Skeletal muscle tissue (tissue), 4 donors: ENCODE measurements around the gene RRAD. TPM values are rescaled to one million over a fixed set of nuclear protein-coding genes. Genes with fewer than 3 reads are reported as not detected.
"Not testable (repeated sequence)": the region's sequence is repeated elsewhere in the genome, so short reads cannot be mapped to it uniquely, and the experiment has no call there.

Source experiments
- H3K27ac ChIP-seq: one replicate; pipeline ENCODE4 v1.7.0; 2013; ENCODE audit warnings: mild to moderate bottlenecking, low read depth, low read length, inconsistent platforms
- H3K27me3 ChIP-seq, 3 donors: one replicate each; pipeline ENCODE4 v1.7.0; 2013; ENCODE audit warnings: low read length in 3 of 3; ENCODE audit not compliant: control insufficient read depth in 3 of 3, insufficient read depth in 3 of 3
- H3K36me3 ChIP-seq, 3 donors: one replicate each; pipeline ENCODE4 v1.7.0; 2013; ENCODE audit warnings: low read length in 3 of 3; ENCODE audit not compliant: control insufficient read depth in 3 of 3, insufficient read depth in 3 of 3
- H3K4me1 ChIP-seq, 3 donors: one replicate each; pipeline ENCODE4 v1.7.0; 2013; ENCODE audit warnings: low read length in 3 of 3, mild to moderate bottlenecking in 3 of 3; ENCODE audit not compliant: control insufficient read depth in 3 of 3, insufficient read depth in 3 of 3
- H3K4me3 ChIP-seq, 3 donors: one replicate each; pipeline ENCODE4 v1.7.0; 2013; ENCODE audit warnings: low read length in 3 of 3
- H3K9ac ChIP-seq, 3 donors: one replicate each; pipeline ENCODE4 v1.7.0; 2013; ENCODE audit warnings: low read length in 3 of 3, mild to moderate bottlenecking in 3 of 3, moderate library complexity in 2 of 3, low read depth in 1 of 3
- H3K9me3 ChIP-seq, 3 donors: one replicate each; pipeline ENCODE4 v1.7.0; 2013; ENCODE audit warnings: low read length in 3 of 3; ENCODE audit not compliant: control insufficient read depth in 3 of 3
- total RNA-seq: library from RNA; depleted of rRNA; stranded (reverse); fragments of >200 nt; gene quantifications from one replicate; pipeline ENCODE4 v1.2.3, GENCODE V29; 2014
- donor health status: Osteomylitis.

RRAD gene
- total RNA-seq, result 19.3 TPM

- peak within 1 kb of the TSS; percentile 82 to 88 (median 84) for H3K4me3 ChIP-seq
- peaks cover 13 to 24% (median 15%) of the 10 kb centered on the region in 3 donors for H3K36me3 ChIP-seq
- H3K9me3 ChIP-seq, result no peaks in the 10 kb centered on the region
- H3K9ac ChIP-seq, result peak within 1 kb of the TSS; percentile 79 to 91 (median 91)
- peak within 1 kb of the TSS; percentile 98 for H3K27ac ChIP-seq
- H3K4me1 ChIP-seq, result peaks cover 53 to 83% (median 82%) of the 10 kb centered on the region in 3 donors
- peaks cover 0 to 7% (median 0%) of the 10 kb centered on the region in 3 donors for H3K27me3 ChIP-seq
Observed at GRCh38 chr16:66925322-66925840, at the start of gene RRAD. Gene RRAD (minus strand): TSS chr16:66925535. CDS start chr16:66925179, 356 bp downstream.

DNA sequence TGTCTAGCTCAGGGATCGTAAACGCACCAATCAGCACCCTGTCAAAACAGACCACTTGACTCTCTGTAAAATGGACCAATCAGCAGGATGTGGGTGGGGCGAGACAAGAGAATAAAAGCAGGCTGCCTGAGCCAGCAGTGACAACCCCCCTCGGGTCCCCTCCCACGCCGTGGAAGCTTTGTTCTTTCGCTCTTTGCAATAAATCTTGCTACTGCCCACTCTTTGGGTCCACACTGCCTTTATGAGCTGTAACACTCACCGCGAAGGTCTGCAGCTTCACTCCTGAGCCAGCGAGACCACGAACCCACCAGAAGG, 49.6 kb upstream of the RRAD start:
- peaks cover 0 to 11% (median 2%) of the 10 kb centered on the region in 3 donors for H3K4me1 ChIP-seq
- not testable (repeated sequence) for H3K9ac ChIP-seq, H3K9me3 ChIP-seq, H3K27ac ChIP-seq, H3K27me3 ChIP-seq, H3K4me3 ChIP-seq
- H3K36me3 ChIP-seq, result peaks cover 9 to 22% (median 17%) of the 10 kb centered on the region in 3 donors

DNA sequence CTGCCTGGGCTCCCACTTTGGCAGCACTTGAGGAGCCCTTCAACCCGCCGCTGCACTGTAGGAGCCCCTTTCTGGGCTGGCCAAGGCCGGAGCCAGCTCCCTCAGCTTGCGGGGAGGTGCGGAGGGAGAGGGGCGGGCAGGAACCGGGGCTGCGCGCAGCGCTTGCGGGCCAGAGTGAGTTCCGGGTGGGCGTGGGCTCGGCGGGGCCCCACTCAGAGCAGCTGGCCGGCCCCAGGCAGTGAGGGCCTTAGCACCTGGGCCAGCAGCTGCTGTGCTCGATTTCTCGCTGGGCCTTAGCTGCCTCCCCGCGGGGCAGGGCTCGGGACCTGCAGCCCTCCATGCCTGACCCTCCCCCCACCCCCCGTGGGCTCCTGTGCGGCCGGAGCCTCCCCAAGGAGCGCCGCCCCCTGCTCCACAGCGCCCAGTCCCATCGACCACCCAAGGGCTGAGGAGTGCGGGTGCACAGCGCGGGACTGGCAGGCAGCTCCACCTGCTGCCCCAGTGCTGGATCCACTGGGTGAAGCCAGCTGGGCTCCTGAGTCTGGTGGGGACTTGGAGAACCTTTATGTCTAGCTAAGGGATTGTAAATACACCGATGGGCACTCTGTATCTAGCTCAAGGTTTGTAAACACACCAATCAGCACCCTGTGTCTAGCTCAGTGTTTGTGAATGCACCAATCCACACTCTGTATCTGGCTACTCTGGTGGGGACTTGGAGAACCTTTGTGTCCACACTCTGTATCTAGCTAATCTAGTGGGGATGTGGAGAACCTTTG, 49.0 kb upstream of the RRAD start:
- not testable (repeated sequence) for H3K9ac ChIP-seq, H3K9me3 ChIP-seq, H3K4me1 ChIP-seq, H3K4me3 ChIP-seq, H3K27me3 ChIP-seq, H3K27ac ChIP-seq
- H3K36me3 ChIP-seq, result peaks cover 9 to 25% (median 17%) of the 10 kb centered on the region in 3 donors

GRCh38 chr16:66973716-66974115, 48.4 kb upstream of the RRAD start:
- Histone ChIP-seq H3K36me3 (peaks cover 9 to 28% (median 17%) of the 10 kb centered on the region in 3 donors), H3K4me3 (no peak overlapping the region), H3K9me3 (no peaks in the 10 kb centered on the region), H3K4me1 (peaks cover 0 to 5% (median 0%) of the 10 kb centered on the region in 3 donors), H3K27me3 (no peaks in the 10 kb centered on the region), H3K9ac (no peak overlapping the region), H3K27ac (no peak overlapping the region)

DNA sequence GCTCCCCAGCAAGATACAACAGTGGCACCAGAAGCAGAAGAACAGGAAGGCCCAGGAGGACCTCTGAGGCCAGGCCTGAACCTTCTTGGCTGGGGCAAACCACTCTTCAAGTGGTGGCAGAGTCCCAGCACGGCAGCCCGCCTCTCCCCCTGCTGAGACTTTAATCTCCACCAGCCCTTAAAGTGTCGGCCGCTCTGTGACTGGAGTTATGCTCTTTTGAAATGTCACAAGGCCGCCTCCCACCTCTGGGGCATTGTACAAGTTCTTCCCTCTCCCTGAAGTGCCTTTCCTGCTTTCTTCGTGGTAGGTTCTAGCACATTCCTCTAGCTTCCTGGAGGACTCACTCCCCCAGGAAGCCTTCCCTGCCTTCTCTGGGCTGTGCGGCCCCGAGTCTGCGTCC, 47.6 kb upstream of the RRAD start:
- Histone ChIP-seq H3K36me3 (peaks cover 9 to 28% (median 17%) of the 10 kb centered on the region in 3 donors), H3K4me1 (peaks cover 0 to 5% (median 0%) of the 10 kb centered on the region in 3 donors), H3K9ac (no peak overlapping the region), H3K27me3 (no peaks in the 10 kb centered on the region), H3K4me3 (no peak overlapping the region), H3K9me3 (no peaks in the 10 kb centered on the region), H3K27ac (no peak overlapping the region)

GRCh38 chr16:66970775-66971720, 45.7 kb upstream of the RRAD start:
- no peaks in the 10 kb centered on the region for H3K9me3 ChIP-seq
- H3K9ac ChIP-seq, result no peak overlapping the region
- H3K36me3 ChIP-seq, result peaks cover 15 to 40% (median 23%) of the 10 kb centered on the region in 3 donors
- H3K27me3 ChIP-seq, result no peaks in the 10 kb centered on the region
- H3K27ac ChIP-seq, result no peak overlapping the region
- H3K4me3 ChIP-seq, result no peak overlapping the region
- no peaks in the 10 kb centered on the region for H3K4me1 ChIP-seq

DNA sequence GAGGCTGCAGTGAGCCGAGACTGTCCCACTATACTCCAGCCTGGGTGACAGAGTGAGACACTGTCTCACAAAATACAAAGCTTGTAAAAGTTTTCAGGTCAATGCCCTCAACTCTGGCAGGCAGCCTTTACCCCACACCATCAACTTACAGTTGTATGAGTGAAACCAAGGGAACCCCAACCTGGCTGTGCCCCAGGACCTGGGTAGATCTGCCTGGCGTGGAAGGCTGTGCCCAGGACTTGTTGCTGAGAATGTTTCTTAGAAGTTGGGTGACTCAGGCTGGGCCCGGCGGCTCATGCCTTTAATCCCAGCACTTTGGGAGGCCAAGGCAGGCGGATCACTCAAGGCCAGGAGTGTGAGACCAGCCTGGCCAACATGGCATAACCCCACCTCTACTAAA, 43.5 kb upstream of the RRAD start:
- no peak overlapping the region for H3K9ac ChIP-seq
- no peaks in the 10 kb centered on the region for H3K4me1 ChIP-seq
- no peaks in the 10 kb centered on the region for H3K27me3 ChIP-seq
- H3K27ac ChIP-seq, result no peak overlapping the region
- no peaks in the 10 kb centered on the region for H3K9me3 ChIP-seq
- no peak overlapping the region for H3K4me3 ChIP-seq
- peaks cover 15 to 55% (median 32%) of the 10 kb centered on the region in 3 donors for H3K36me3 ChIP-seq

DNA sequence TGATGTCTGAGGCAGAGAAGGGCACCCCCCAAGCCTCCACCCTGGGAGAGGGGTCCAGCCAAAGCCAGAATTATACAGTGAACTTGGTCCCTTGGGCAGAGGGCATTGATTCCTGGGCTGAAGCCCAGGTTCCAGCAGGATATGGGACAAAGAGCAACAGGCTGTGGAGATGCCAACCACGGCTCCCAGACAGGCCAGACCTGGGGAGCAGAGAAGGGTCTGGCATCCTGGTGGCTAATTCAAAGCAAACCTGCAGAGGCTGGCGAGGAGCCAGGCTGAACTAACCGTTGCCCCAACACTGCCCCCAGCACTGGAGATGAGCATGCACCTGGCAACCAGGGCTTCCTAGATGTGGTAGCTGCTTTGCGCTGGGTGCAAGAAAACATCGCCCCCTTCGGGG, 38.7 kb upstream of the RRAD start:
- H3K27ac ChIP-seq, result no peak overlapping the region
- H3K9ac ChIP-seq, result no peak overlapping the region
- no peak overlapping the region for H3K4me3 ChIP-seq
- peaks cover 12 to 18% (median 15%) of the 10 kb centered on the region in 3 donors for H3K4me1 ChIP-seq
- no peaks in the 10 kb centered on the region for H3K9me3 ChIP-seq
- H3K27me3 ChIP-seq, result peaks cover 0 to 2% (median 0%) of the 10 kb centered on the region in 3 donors
- peaks cover 6 to 50% (median 26%) of the 10 kb centered on the region in 3 donors for H3K36me3 ChIP-seq

DNA sequence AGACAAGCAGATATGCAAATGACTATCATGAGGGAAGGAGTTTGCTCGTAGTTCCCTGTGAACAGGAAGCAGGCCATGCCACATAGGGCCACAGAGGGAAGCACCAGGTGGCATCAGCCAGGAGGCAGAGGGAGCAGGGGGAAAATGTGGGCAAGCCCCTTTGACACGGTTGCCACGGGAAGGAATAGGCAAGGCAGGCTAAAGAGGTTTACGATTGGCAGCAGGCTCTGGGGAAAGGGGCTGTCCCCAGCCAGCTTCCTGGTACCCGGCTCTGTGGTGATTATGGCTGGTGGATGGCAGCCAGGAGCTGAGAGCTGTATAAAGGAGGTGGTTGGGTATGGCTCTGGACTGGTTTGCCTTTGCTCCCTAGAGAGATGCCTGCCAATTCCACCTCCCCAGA, 36.6 kb upstream of the RRAD start:
- Histone ChIP-seq H3K36me3 (peaks cover 0 to 42% (median 23%) of the 10 kb centered on the region in 3 donors), H3K4me3 (no peak overlapping the region), H3K9ac (no peak overlapping the region), H3K9me3 (no peaks in the 10 kb centered on the region), H3K4me1 (peaks cover 14 to 20% (median 16%) of the 10 kb centered on the region in 3 donors), H3K27me3 (peaks cover 0 to 2% (median 0%) of the 10 kb centered on the region in 3 donors), H3K27ac (no peak overlapping the region)
